GM21360 (cell line): ENCODE measurements around the gene GALNT17.

Source experiments
- ATAC-seq: cut with Tn5 transposase; IDR thresholded peaks from one replicate; pipeline ENCODE4 v1.9.1; 2021; ENCODE audit warnings: mild to moderate bottlenecking, moderate library complexity; ENCODE audit not compliant: unreplicated experiment

GALNT17 gene

DNA sequence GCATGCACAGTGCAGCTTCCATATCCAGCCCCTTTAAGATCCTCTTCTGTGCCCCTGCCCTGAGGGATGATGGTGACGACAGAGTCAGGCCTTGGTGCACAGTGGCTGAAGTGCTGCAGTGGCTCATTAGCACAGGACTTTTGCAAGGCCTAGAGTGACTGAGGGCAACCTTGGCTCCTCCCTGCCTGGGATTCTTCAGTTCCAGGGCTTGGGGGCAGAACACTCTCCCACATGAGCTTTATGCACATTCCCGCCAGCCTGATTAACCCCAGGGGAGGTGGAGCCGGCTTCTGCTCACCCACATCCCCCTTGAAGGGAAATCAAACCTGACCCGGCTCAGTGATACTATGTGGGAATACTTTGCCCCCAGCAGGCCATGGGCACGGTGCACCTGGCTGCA is 253.4 kb downstream of the GALNT17 start:
- ATAC-seq: no peak

DNA sequence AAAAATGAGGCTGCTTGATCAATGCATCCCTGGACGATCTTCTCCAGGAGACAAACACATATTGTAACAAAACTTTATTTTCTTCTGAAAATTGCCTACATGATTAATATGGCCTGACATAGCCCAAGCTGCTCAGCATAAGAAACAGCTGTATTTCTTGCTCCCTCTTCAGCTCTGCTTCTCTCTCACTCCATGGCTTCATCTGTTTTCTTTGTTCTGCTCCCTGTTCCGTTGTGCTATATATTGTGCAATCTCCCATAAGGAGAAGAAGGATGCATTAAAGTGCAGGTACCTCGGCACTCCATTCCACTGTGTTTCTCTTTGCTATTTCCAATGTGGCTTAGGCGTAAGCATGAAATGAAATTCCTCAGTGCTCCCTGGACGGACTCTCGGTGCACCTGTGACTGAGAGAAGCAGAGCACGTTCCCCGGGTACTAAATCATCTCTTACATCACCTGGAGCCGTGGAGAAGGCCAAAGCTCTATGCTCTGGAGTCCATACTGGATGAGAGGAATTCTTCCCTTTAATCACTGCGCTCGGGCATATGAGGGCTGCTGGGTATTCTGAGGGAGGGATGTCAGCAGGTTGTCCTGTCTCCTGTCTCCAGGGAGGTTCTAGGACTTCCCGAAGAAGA is 254.3 kb downstream of the GALNT17 start:
- ATAC-seq: no peak

DNA sequence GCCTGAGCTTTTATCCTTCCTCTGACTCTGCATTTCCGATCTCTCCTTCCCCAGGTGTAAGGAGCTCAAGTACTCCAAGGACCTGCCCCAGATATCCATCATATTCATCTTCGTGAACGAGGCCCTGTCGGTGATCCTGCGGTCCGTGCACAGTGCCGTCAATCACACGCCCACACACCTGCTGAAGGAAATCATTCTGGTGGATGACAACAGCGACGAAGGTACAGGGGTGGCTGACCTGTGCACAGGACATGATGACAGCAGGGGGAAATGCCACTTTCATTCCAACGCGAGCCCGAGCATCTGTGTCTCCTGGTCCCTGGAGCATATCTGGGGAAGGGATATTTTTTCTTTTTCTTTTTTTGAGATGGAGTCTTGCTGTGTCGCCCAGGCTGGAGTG is 256.2 kb downstream of the GALNT17 start:
- no peak for ATAC-seq

DNA sequence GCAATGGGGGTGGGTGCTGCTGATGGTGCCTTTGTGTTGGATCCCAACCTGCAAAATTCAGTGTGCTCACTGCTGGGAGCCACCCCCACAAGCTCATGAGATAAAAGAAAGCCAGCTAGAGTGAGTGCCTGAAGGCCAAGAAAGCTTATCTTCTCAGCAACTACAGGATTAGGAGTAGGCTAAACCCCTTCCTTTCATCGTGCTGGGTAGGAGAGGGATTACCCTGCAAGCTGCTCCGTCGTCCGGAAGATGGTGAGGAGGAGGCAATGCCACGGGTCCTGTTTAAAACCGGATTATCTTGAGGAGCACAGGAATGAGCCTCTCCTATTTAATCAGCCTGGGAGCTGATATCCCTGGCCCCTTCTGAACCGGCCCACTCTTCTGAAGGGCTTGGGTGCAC is 258.0 kb downstream of the GALNT17 start:
- no peak for ATAC-seq

DNA sequence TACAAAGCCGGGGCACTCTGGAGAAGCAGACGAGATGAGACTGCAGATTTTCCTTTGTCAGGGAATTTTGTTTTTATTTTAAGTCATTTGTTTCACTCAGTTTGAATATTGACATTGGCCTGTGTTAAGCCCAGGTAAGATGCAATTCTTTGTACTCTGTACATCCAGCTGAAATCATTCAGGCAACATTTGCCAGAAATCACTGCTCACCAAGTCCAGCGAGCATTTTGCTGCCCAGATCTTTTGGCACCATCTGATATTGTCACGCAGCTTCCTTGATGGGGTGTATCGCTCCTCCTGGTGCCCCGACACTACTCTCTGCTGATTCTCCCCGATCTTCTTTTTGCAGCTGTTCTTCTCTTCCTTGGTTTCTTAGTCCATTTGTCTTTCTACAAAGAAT is 261.7 kb downstream of the GALNT17 start:
- ATAC-seq: no peak

DNA sequence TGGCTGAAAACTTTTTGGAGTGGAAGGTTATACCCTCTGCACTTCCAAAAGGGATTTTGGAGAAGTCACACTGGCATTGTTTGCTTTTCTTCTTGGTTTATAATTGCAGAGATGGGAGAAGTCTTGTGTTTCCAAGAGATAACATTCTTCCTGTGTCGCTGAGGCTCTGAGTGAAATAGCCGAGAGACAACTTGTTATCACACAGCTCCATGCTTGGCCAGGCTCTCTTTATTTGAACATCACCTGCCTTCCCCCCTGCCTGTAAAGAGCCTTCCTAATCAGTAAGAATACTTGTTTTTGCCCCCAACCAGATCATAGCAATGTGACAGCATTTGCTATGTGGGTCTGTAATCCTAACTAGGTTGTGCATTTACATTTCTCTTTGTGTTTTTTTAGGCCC is 270.7 kb downstream of the GALNT17 start:
- no peak for ATAC-seq

DNA sequence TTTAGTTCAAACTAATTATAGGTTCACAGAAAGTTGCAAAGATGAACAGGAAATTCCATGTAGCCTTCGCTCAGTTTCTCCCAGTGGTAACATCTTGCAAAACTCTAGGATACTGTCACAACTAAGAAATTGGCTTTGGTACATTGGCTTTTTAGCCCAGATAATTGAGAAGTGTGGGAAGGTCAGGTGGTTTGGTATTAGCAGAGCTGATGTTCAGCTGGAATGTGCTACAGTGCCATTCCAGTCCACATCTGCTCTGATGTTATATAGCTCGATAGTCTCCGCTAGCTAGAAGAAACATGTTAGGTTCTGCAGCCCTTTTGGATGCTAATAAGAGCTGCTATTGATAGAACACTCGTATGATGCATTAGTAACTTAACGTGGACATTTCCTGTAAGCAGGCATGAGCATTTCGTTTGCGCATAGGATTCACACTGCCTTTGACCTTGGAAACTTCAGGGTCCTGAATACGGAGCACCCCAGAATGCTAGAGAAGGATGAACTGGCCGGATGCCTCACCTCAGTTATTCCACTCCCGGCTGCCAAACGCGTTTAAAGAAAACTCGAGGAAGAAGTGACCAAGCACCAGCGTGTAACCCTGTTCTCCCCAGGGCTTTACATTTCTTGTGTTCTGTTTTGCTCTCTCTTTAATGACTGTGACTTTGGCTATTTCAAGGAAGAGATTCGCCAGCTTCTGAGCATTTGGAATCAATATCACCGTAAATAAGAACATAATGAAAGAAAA is 271.4 kb downstream of the GALNT17 start:
- no peak for ATAC-seq

DNA sequence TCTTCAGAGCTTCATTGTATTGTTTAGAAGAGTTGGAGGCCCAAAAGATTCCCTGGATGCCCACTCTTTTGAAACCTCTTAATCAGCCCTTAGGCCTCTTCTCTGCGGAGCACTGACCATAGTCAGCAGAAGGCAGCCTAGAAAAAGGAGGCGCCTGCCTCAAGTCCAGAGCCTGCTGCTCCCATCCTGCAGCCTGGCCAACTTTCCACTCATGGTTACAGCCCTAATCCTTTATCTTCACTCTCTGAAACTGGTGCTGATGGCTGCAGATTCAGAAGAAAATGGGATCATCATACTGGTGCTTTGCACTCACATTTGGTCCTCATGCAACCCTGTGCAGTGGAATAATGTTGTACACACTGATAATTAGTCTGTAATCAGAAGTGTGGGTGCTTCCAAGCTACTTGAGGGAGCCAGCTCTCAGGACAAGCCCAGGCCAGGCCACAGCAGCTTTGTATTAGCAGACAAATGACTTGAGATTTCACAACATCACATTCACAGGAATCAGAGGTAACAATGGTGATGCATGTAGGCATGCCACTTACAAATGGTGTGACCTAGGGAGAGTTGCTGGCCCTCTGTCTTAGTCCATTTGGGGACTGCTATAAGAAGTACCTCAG is 272.9 kb downstream of the GALNT17 start:
- no peak for ATAC-seq

DNA sequence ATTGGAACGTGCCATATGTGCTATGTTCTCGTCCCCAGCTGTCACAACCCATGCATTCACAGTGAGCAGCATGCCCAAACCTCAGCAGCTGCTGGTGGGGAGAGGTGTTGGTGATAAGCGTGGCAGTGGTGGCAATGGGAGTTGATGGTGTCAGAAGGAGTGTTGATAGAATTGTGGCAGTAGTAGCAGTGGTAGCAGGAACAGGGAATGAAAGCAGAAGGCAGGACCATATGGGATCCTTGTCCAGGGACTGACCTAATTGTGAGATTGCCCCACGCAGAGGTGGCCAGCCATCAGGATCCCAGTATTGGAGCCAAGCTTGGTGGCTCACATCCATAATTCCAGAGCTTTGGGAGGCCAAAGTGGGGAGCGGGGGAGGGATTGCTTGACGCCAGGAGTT is 276.3 kb downstream of the GALNT17 start:
- no peak for ATAC-seq

DNA sequence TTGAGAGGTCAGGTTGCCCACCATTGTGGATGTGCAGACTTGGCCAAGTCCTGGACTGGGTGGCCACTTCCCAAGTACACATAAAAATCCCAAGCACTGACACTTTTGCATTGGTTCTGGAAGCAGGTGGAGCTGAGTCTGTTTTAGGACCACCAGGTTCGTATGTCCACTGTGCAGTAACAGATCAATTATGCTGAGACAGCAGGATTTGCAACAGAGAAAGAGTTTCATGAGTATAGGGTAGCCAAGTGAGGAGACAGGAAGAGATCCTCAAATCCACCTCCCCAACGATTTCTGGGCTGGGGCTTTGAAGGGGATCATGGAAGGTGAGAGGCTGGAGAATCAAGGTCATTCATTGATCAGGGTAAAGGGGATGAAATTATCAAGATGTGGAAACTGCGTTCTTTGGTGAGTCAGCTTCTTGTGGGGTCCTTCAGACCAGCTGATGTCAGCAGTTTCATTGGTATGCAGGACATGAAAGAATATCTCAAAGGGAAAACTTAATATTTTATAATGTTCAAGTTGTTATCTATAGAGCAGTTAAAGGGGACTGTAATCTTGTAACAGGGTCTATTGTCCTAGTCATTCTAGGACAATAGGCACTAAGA is 277.7 kb downstream of the GALNT17 start:
- ATAC-seq: no peak

DNA sequence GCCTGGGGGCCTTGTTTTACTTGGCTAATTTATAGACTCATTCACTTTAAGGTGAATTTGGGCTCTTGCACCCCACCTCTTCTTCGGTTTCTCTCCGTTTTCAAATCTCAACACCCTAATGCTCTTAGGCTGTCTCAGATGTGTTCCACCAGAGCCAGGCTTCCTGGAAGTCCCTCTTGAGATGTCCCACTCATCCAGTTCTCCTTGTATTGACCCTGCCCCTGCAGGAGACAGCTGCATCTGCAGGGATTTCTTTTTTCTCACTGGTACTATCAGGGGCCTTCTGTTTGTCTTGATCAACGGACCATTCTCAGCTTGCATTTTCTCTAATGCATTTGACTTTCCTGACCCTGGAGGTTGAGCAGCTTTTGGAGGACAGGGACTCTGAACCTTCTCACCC is 279.5 kb downstream of the GALNT17 start:
- ATAC-seq: no peak

DNA sequence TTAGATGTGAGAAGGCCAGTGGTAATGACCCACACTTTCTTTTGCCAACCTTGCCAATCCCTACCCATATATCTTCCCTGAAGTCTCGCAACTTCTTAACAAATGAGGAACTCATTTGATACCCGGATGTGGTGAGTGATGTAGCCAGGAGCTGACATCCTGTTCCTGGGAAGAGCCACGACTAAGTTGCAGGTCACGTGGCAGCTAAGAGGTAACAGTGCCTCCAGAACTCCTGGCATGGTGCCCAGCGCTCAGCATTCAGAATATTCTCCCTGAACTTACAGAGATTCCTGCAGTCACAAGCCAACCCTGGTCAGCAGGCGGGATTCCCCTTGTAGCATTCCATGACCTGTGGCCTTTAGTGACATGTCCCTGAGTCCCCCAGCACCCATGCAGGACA is 282.5 kb downstream of the GALNT17 start:
- no peak for ATAC-seq

DNA sequence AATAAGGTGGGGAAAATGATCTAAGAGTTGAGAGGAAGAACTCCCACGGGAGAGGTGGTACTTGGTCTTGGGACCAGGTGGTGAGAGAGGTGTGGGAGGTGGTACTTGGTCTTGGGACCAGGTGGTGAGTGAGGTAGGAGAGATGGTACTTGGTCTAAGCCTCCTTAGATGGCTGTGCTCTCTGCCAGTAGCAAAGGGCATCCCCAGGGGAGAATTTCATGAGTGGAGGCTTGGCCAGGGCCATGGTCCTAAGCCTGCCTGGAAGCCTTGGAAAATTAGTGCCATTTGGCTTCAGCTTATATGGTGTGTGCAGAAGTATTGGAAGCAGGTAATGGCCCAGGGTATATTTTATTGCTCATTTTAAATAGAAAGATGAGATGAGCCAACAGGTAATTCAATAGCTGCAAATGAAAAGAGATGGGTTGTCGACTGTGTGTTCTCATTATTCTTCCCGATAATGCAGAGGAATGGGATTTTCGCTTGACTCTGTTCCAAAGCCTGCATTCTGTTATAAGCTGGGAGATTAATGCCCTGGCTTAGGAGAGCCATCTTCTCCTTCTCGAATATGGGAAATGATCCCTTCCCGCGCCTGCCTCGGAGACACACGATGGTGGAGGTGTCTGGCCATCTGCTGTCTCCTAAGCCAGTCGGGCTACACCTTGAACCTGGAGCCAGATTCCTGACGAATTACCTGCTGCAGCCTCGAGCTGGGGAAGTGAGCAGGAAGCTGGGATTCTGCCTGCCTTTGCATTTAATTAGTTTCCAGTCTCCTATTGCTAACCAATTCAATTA is 287.8 kb downstream of the GALNT17 start:
- ATAC-seq: no peak

DNA sequence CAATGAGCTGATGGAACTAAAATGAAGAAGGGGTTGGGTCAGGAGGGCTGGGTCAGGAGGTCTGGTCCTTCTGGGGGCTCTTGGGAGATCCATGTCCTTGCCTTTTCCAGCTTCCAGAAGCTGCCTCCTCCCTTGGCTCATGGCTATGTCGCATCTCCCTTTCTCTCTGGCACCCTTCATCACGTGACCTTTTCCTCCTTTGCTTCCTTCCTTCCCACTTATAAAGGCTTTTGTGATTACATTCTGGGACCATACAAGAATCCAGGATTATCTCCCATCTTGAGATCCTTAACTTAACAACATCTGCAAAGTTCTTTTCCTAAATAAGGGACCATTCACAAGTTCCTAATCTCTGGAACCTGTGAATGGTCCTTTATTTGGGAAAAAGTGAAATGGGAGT is 290.2 kb downstream of the GALNT17 start:
- no peak for ATAC-seq

DNA sequence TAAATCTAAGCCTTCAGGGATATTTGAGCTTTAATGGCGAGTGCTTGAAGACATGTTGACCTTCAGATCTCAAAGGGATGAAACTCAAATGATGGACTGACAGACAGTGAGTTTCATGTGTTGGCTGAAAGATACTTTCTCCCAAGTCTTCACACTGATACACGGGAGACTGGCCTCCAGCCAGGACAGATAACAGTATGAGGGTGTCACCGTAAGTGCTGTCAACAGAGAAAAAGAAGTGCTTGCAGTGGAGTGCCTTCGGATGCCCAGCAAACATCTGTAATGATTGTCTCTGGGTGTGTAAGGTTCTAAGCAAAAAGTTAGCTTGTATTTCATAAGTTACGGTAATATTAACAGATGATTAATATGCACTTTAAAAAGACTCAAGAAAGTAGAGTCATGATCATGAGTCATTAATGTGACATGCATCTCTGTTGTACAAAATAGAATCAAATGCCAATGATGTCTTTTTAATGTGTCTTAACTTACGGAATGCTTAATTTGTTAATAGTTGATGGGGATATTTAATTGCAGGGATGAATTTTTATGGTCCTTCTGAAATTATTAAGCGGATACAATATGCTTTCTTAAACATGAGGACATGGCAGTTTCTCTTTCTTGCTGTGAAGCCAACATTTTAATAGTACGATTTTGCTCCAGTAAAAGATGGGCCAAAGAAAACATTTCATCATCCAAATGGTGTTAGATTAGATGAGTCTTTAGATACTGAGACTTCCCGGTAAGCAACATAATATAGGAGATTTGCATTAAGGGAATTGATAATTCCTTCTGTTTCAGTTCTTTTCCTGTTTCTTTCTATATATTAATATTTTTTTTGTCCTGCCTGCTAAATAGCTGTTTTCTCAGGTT is 292.5 kb downstream of the GALNT17 start:
- no peak for ATAC-seq

DNA sequence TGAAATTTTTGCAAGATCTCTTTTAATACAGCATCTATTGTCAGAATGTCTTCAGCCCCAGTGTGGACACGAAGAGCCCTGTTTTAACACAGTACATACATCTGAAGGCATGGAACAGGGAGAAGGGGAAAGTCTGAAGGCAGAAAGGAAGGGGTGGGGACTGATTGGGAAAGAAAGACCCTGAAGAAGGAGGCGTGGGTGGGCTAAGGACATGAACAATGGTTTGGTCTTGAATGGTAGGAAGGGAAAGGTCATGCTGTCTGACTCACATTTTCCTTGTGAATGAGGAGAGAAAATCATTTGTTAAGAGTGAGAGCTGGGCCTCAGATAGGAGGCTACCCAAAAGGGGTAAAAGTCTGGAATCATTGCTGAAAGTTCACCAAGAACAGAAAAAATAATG is 297.1 kb downstream of the GALNT17 start:
- ATAC-seq: no peak

DNA sequence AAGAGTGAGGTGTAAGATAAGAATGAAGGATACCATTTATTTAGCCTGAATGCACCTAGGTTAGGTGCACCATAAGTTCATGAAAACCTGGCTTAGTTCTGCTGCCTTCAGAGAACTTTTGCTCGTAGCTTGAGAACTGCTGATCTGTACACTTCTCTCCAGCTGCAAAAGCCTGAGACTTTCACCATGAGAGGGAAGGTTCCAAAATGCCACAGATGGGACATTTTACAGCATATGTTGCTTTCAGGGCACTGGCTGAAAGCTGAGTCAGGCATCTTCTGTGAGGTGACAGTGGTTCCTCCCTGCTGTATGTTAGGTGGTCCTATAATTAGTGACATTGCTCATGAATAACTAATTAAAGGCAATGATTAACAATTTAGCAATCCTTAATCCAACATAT is 298.3 kb downstream of the GALNT17 start:
- no peak for ATAC-seq

DNA sequence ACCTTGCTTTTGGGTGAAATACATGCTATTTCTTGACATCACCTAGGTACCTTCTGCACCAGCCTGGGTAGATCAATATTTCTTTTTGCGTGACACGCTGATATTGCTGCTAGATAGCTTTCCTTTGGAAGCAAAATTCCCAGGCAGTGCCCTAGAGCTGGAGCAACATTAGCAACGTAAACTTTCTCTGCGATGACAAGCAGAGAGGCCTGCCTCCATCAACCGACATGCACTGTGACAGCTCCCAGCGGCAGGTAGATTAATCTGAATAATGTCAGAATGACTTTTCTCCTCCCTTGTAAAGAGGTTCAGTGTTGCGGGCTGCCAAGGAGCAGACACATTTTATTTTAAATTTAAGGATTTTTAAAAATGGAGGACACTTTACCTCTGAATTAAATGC is 307.4 kb downstream of the GALNT17 start:
- ATAC-seq: no peak

DNA sequence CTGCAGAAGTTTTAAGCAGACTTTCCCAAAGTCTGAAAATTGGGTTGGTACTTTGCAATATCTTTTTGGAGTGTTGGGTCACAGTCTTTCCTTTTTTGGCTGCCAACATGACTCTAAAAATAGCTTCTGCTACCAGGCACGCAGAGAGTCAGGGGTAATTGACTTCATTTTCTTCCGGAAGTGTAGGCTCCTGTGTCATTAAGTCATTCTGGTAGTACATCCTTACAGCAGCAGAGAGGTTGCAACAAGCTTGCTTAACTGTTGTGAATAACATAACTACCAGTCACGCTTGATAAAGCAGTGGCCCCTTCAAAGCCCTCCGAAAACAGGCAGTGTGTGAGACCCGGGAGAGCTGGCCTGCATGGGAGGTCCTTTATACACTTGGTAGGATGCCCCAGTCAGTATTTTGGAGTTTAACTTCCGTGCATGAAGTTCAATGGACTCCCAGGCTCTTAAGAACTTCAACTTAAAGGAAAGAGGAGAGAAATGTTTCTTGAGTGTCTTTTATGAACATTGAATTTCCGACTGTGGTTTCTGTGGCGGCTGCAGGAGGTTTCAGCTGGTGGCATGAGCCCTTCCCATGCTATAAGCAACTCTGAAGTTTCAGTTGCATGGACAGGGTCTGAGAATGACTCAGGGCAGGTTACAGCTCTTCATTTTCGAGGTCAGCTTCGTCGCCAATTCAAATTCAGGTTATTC is 310.7 kb downstream of the GALNT17 start:
- no peak for ATAC-seq

DNA sequence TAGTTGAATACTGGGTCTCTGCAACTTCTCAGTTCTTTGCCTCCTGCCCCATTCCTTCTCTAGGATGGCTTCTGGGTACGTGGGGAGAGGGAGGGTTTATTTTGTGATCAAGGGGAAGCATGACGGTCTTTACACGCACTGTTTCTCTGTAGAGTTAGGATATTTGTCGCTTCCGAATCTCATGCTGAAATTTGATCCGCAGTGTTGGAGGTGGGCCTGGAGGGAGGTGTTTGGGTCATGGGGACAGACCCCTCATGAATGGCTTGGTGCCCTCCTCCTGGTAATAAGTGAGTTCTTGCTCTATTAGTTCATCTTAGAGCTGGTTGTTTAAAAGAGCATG is 311.2 kb downstream of the GALNT17 start:
- no peak for ATAC-seq
